SU-DHL-6 (cell line): ENCODE measurements around the gene IQSEC2.

Experiments
- CTCF ChIP-seq: fragments of 200-600 bp; sonication (generic); IDR thresholded peaks from one replicate; pipeline ENCODE4 v1.5.1; 2017; ENCODE audit warnings: antibody characterized with exemption, mild to moderate bottlenecking, low read length, moderate library complexity; ENCODE audit not compliant: insufficient read depth, poor library complexity, severe bottlenecking
- EZH2phosphoT487 ChIP-seq: fragments of 200-600 bp; sonication (generic), shearing (Covaris generic); conservative IDR thresholded peaks from 2 replicates; pipeline ENCODE4 v1.6.1; 2018; ENCODE audit warnings: mild to moderate bottlenecking, antibody characterized with exemption, low read length, moderate library complexity, mixed read lengths

GRCh38 chrX:53286171-53286570 is 4.8 kb upstream of the IQSEC2 start:
- no peak for TF ChIP-seq CTCF
- TF ChIP-seq EZH2phosphoT487 = no peak
